Esophagus squamous epithelium (tissue), 5 donors: Measurements from ENCODE around the gene KAT6B. TPM values are rescaled to one million over a fixed set of nuclear protein-coding genes. Genes with fewer than 3 reads are reported as not detected.

ENCODE experiments used
- DNase-seq: peaks from one replicate; lab custom pipeline; 2025; lab: John Stamatoyannopoulos, UW
- H3K27ac ChIP-seq, 4 donors: fragments of 200-600 bp; sonication (generic); one replicate each; pipeline ENCODE4 v1.5.1; 2016 to 2019; ENCODE audit warnings: mild to moderate bottlenecking in 1 of 4
- H3K27me3 ChIP-seq, 4 donors: fragments of 200-600 bp; sonication (generic); 1 replicate in 3 of 4; 2 replicates in 1 of 4; pipeline versions ENCODE4 v1.5.1 to v1.6.0; 2017 to 2021; ENCODE audit warnings: antibody characterized with exemption in 1 of 4
- H3K36me3 ChIP-seq, 3 donors: fragments of 200-600 bp; sonication (generic); one replicate each; pipeline ENCODE4 v1.5.1; 2016 to 2019
- H3K4me1 ChIP-seq, 3 donors: fragments of 200-600 bp; sonication (generic); one replicate each; pipeline ENCODE4 v1.5.1; 2017 to 2019
- H3K4me3 ChIP-seq, 4 donors: fragments of 200-600 bp; sonication (generic); 1 replicate in 3 of 4; 2 replicates in 1 of 4; pipeline ENCODE4 v1.5.1; 2016 to 2019; ENCODE audit warnings: mild to moderate bottlenecking in 2 of 4, moderate library complexity in 1 of 4
- H3K9me3 ChIP-seq, 3 donors: fragments of 200-600 bp; sonication (generic); one replicate each; pipeline ENCODE4 v1.5.1; 2016 to 2019
- CTCF ChIP-seq, 6 experiments: fragments of 450-650 bp in 4 of 6; fragments of 200-600 bp in 2 of 6; sonication (generic) in 2 of 6; IDR thresholded peaks; one replicate each; pipeline ENCODE4 v1.5.1; 2016 to 2019; ENCODE audit warnings: antibody characterized with exemption in 6 of 6, mild to moderate bottlenecking in 4 of 6, moderate library complexity in 4 of 6
- POLR2A ChIP-seq, 4 donors: fragments of 450-650 bp; IDR thresholded peaks; one replicate each; pipeline ENCODE4 v1.6.1; 2017; ENCODE audit warnings: antibody characterized with exemption in 4 of 4, mild to moderate bottlenecking in 4 of 4, moderate library complexity in 3 of 4
- WGBS, 2 donors: methylation state at CpG; one replicate each; pipeline ENCODE4 v1.1.5; 2018; 5-methylcytosine and 5-hydroxymethylcytosine counted together
- intact Hi-C: fragments of 100-400 bp; cut with DNase I; formaldehyde crosslinking; loops from one replicate; pipeline ENCODE4 v1.15.0; 2022
- total RNA-seq, 4 donors: library from RNA; depleted of rRNA; stranded (reverse); fragments of >200 nt; gene quantifications; one replicate each; pipeline ENCODE4 v1.1.0, GENCODE V29; 2016
- donor health status: DM: yes; HTN: yes; CAD: no.

KAT6B gene
- total RNA-seq, 4 donors from 2014 or later: 13.1 to 48.8 (median 22.4) TPM

GRCh38 chr10:74969530-74969929 is 143.1 kb downstream of the KAT6B start:
- Histone ChIP-seq H3K4me3 (no peak overlapping the region), H3K36me3 (peaks cover 0 to 12% (median 0%) of the 10 kb centered on the region in 3 donors), H3K4me1 (peaks cover 0 to 26% (median 11%) of the 10 kb centered on the region in 3 donors), H3K27me3 (no peaks in the 10 kb centered on the region), H3K9me3 (no peaks in the 10 kb centered on the region), H3K27ac (no peak overlapping the region)
- TF ChIP-seq CTCF (IDR thresholded peaks at IDR 0.05): no peak
- no peak for TF ChIP-seq POLR2A (IDR thresholded peaks at IDR 0.05)
- intact Hi-C loops: no loop called here
- 97 to 98% methylated on average over 4 of the region's 4 CpGs for WGBS, 2 donors
- DNase-seq: no peak

DNA sequence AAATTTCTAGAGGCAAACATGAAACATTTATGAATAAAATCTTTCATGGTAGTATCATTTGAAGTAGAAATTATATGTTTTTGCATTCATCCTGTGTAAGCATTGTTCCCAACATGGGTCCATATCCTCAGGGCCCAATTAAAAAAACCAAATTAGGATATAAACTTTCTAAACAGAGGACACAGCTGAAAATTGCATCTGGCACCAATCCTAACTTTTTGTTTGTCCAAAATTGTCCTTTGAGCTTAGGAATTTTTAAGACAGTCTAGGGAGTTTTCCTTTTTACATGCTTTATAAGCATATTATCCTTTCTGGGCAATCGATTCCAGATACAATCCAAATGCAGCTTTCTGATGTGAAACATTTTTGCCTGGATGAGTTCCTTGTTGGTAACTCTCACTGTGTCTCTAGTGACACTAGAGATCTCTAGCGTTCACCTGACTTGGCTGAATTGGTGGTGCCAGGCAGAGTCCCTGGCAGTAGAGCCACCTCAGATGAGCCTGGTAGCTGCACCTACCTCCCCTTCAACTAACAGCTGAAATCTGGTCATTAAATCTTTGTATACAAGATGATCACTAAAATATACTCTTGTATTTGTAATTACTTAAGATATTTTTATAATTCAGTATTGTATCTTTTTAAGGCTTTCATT is 147.5 kb downstream of the KAT6B start:
- no peak overlapping the region for H3K27ac ChIP-seq
- no peak for TF ChIP-seq POLR2A (IDR thresholded peaks at IDR 0.05)
- TF ChIP-seq CTCF (IDR thresholded peaks at IDR 0.05): no peak
- peaks cover 0 to 46% (median 6%) of the 10 kb centered on the region in 3 donors for H3K36me3 ChIP-seq
- H3K4me1 ChIP-seq: peaks cover 0 to 15% (median 9%) of the 10 kb centered on the region in 3 donors
- no peak overlapping the region for H3K4me3 ChIP-seq
- no peak for DNase-seq
- H3K9me3 ChIP-seq: no peaks in the 10 kb centered on the region
- no peaks in the 10 kb centered on the region for H3K27me3 ChIP-seq
- WGBS, 2 donors: 73 to 83% methylated on average over 2 of the region's 2 CpGs
- intact Hi-C loops: no loop called here

GRCh38 chr10:74975758-74976157 is 149.4 kb downstream of the KAT6B start:
- Histone ChIP-seq H3K4me1 (peaks cover 0 to 10% (median 5%) of the 10 kb centered on the region in 3 donors), H3K9me3 (no peaks in the 10 kb centered on the region), H3K4me3 (no peak overlapping the region), H3K27ac (no peak overlapping the region), H3K36me3 (peaks cover 0 to 65% (median 6%) of the 10 kb centered on the region in 3 donors), H3K27me3 (no peaks in the 10 kb centered on the region)
- TF ChIP-seq CTCF (IDR thresholded peaks at IDR 0.05): no peak
- no peak for TF ChIP-seq POLR2A (IDR thresholded peaks at IDR 0.05)
- intact Hi-C loops: no loop called here
- no peak for DNase-seq
- 96 to 99% methylated on average over 9 of the region's 9 CpGs for WGBS, 2 donors

- Histone ChIP-seq H3K4me1 (peaks cover 0 to 10% (median 5%) of the 10 kb centered on the region in 3 donors), H3K9me3 (no peaks in the 10 kb centered on the region), H3K27me3 (no peaks in the 10 kb centered on the region), H3K27ac (no peak overlapping the region), H3K36me3 (peaks cover 0 to 70% (median 6%) of the 10 kb centered on the region in 3 donors), H3K4me3 (no peak overlapping the region)
- TF ChIP-seq CTCF (IDR thresholded peaks at IDR 0.05) (no peak), POLR2A (IDR thresholded peaks at IDR 0.05) (no peak)
- intact Hi-C loops: no loop called here
- DNase-seq: no peak
- 88 to 96% methylated on average over 6 of the region's 6 CpGs for WGBS, 2 donors
Measured at GRCh38 chr10:74976565-74976964, 150.2 kb downstream of the KAT6B start.

- Histone ChIP-seq H3K9me3 (no peaks in the 10 kb centered on the region), H3K4me3 (no peak overlapping the region), H3K27me3 (no peaks in the 10 kb centered on the region), H3K4me1 (peaks cover 0 to 10% (median 5%) of the 10 kb centered on the region in 3 donors), H3K36me3 (peaks cover 0 to 75% (median 6%) of the 10 kb centered on the region in 3 donors), H3K27ac (no peak overlapping the region)
- WGBS, 2 donors: 80 to 94% methylated on average over 2 of the region's 2 CpGs
- TF ChIP-seq POLR2A (IDR thresholded peaks at IDR 0.05): no peak
- no peak for TF ChIP-seq CTCF (IDR thresholded peaks at IDR 0.05)
- intact Hi-C loops: no loop called here
- no peak for DNase-seq
Measured at GRCh38 chr10:74977072-74977471, 150.7 kb downstream of the KAT6B start.
